H1 (cell line): Measurements from ENCODE around the gene PRRC2C. TPM values are rescaled to one million over a fixed set of nuclear protein-coding genes. Genes with fewer than 3 reads are reported as not detected.

ENCODE experiments used
- BACH1 ChIP-seq: IDR thresholded peaks from 2 replicates; pipeline ENCODE4 v1.6.1; 2012; ENCODE audit warnings: low read length, improper control_type of control experiment
- BRCA1 ChIP-seq: IDR thresholded peaks from 2 replicates; pipeline ENCODE4 v1.6.1; 2012; ENCODE audit warnings: low read depth, low read length, improper control_type of control experiment
- CBX5 ChIP-seq: fragments of 300-800, 300-1000 bp; sonication (generic); IDR thresholded peaks from 2 replicates; pipeline ENCODE4 v1.7.1; 2016; ENCODE audit warnings: antibody characterized with exemption, low read length, low read depth
- CHD1 ChIP-seq: IDR thresholded peaks from 2 replicates; pipeline ENCODE4 v1.6.1; 2012; ENCODE audit warnings: low read depth, low read length, improper control_type of control experiment
- CTBP2 ChIP-seq: IDR thresholded peaks from 2 replicates; pipeline ENCODE4 v1.7.0; 2011; ENCODE audit warnings: borderline replicate concordance, mild to moderate bottlenecking, moderate library complexity, mixed read lengths, low read length; ENCODE audit not compliant: insufficient read depth, insufficient read length
- E2F6 ChIP-seq: IDR thresholded peaks from 2 replicates; pipeline ENCODE4 v1.6.1; 2012; ENCODE audit warnings: inconsistent platforms
- EGR1 ChIP-seq: IDR thresholded peaks from 2 replicates; pipeline ENCODE4 v1.6.1; 2011; ENCODE audit warnings: low read depth, low read length, borderline replicate concordance
- EZH2 ChIP-seq: fragments of 200-600 bp; sonication (generic); IDR thresholded peaks from 2 replicates; pipeline ENCODE4 v1.7.1; 2012; ENCODE audit warnings: low read depth, mild to moderate bottlenecking, moderate library complexity, low read length, inconsistent platforms; ENCODE audit not compliant: severe bottlenecking
- FOSL1 ChIP-seq: IDR thresholded peaks from 2 replicates; pipeline ENCODE4 v1.6.1; 2011; ENCODE audit warnings: mild to moderate bottlenecking, low read depth, low read length, moderate library complexity; ENCODE audit not compliant: insufficient read depth
- HDAC2 ChIP-seq, 2 experiments: fragments of 300-600 bp in 1 of 2; sonication (generic) in 1 of 2; IDR thresholded peaks; 2 replicates each; pipeline ENCODE4 v1.6.1; 2011 to 2012; ENCODE audit warnings: low read depth in 2 of 2, low read length in 2 of 2, mild to moderate bottlenecking in 2 of 2, moderate library complexity in 2 of 2, borderline replicate concordance in 1 of 2, inconsistent platforms in 1 of 2
- KDM1A ChIP-seq: fragments of 200-600, 300-600 bp; sonication (generic); IDR thresholded peaks from 2 replicates; pipeline ENCODE4 v1.7.1; 2016; ENCODE audit warnings: mild to moderate bottlenecking, low read length, borderline replicate concordance
- MAX ChIP-seq: IDR thresholded peaks from 2 replicates; pipeline ENCODE4 v1.6.1; 2012; ENCODE audit warnings: inconsistent platforms
- NANOG ChIP-seq: IDR thresholded peaks from 2 replicates; pipeline ENCODE4 v1.6.1; 2011; ENCODE audit warnings: low read length, low read depth, mild to moderate bottlenecking, inconsistent platforms; ENCODE audit not compliant: insufficient read depth, poor library complexity, severe bottlenecking
- NRF1 ChIP-seq: IDR thresholded peaks from 2 replicates; pipeline ENCODE4 v1.6.1; 2011; ENCODE audit warnings: mild to moderate bottlenecking, low read depth, low read length, improper control_type of control experiment
- RNF2 ChIP-seq: fragments of 200-900, 300-1000 bp; sonication (generic); IDR thresholded peaks from 2 replicates; pipeline ENCODE4 v1.7.1; 2016; ENCODE audit warnings: borderline replicate concordance, low read depth, mild to moderate bottlenecking, antibody characterized with exemption, low read length; ENCODE audit not compliant: poor library complexity, severe bottlenecking; ENCODE audit errors: missing control alignments
- SIRT6 ChIP-seq: IDR thresholded peaks from one replicate; pipeline ENCODE4 v1.7.1; 2012; ENCODE audit warnings: low read length, inconsistent platforms
- SP1 ChIP-seq: IDR thresholded peaks from 2 replicates; pipeline ENCODE4 v1.6.1; 2011; ENCODE audit warnings: low read depth, low read length
- SP2 ChIP-seq: IDR thresholded peaks from 2 replicates; pipeline ENCODE4 v1.6.1; 2012; ENCODE audit warnings: mild to moderate bottlenecking, low read length, inconsistent platforms
- SUZ12 ChIP-seq: fragments of 200-600 bp; sonication (generic); IDR thresholded peaks from 2 replicates; pipeline ENCODE4 v1.6.1; 2012; ENCODE audit warnings: mild to moderate bottlenecking, inconsistent platforms, low read length, moderate library complexity, mixed read lengths
- TAF1 ChIP-seq: IDR thresholded peaks from 2 replicates; pipeline ENCODE4 v1.6.1; 2011; ENCODE audit warnings: mild to moderate bottlenecking, low read depth, low read length
- USF2 ChIP-seq: IDR thresholded peaks from 2 replicates; pipeline ENCODE4 v1.6.1; 2011; ENCODE audit warnings: low read length, improper control_type of control experiment
- ZNF274 ChIP-seq: IDR thresholded peaks from 2 replicates; pipeline ENCODE4 v1.7.0; 2012; ENCODE audit warnings: low read length, borderline replicate concordance; ENCODE audit errors: extremely low read depth
- polyA plus RNA-seq, 7 experiments: library from polyadenylated mRNA; depleted of rRNA in 3 of 7; stranded (reverse) in 5 of 7; unstranded in 2 of 7; fragments of >200 nt in 5 of 7; fragments of 200-250 nt in 2 of 7; gene quantifications; 1 replicate in 5 of 7; 2 replicates in 1 of 7; 4 replicates in 1 of 7; pipeline versions ENCODE4 v1.2.1 to v1.2.3, GENCODE V29; 2011 to 2013; ENCODE audit warnings: missing spikeins in 2 of 7, mixed read lengths in 2 of 7
- total RNA-seq: library from RNA; stranded (reverse); fragmentation: NEBNext Ultra II Directional; extraction: Animal tissue kit (Norgen Biotek cat#: 25700); gene quantifications from 2 replicates; pipeline ENCODE4 v1.2.1, GENCODE V29; 2021

PRRC2C gene
- total and polyA plus RNA-seq, 2 of the 8 experiments (the other 6 are each of a cell fraction or from before 2014, with no cell fraction given) = 125 to 264 TPM

- TF ChIP-seq SP2 (no peak), CBX5 (no peak), TAF1 (no peak), KDM1A (no peak), CHD1 (no peak), RNF2 (no peak), NRF1 (no peak), FOSL1 (no peak), HDAC2 (IDR thresholded peaks at IDR 0.05; ENCODE audit: borderline replicate concordance in 1 of 2, low read depth in 2 of 2, low read length in 2 of 2) (no peak), ZNF274 (no peak), MAX (0 out of 2 replicates have a peak, but pooled peaks have one; percentile 29), CTBP2 (no peak), E2F6 (peak; percentile 41; the same call in 1 of the 2 replicates), BRCA1 (no peak), NANOG (no peak), SUZ12 (no peak), BACH1 (no peak), EGR1 (no peak), EZH2 (no peak), USF2 (no peak), SIRT6 (no peak), SP1 (no peak)
Observed at GRCh38 chr1:171641076-171641864, 155.9 kb downstream of the PRRC2C start (continued).
